WTC11 (cell line): ENCODE results near the gene HHIPL1.

Experiments
- CBFB ChIP-seq: sonication (generic); formaldehyde crosslinking; IDR thresholded peaks from 2 replicates; pipeline ENCODE4 v1.8.1; 2022; ENCODE audit warnings: mild to moderate bottlenecking, low read depth, missing genetic modification reagents
- CREB1 ChIP-seq: sonication (generic); formaldehyde crosslinking; IDR thresholded peaks from 2 replicates; pipeline ENCODE4 v1.8.0; 2023; ENCODE audit warnings: mild to moderate bottlenecking, missing genetic modification reagents
- ELF4 ChIP-seq: sonication (generic); formaldehyde crosslinking; IDR thresholded peaks from 2 replicates; pipeline ENCODE4 v1.8.1; 2022; ENCODE audit warnings: low read depth, mild to moderate bottlenecking, moderate library complexity, missing genetic modification reagents
- JUN ChIP-seq: sonication (generic); formaldehyde crosslinking; IDR thresholded peaks from 2 replicates; pipeline ENCODE4 v1.8.0; 2023; ENCODE audit warnings: mild to moderate bottlenecking, missing genetic modification reagents
- KAT7 ChIP-seq: sonication (generic); formaldehyde crosslinking; IDR thresholded peaks from 2 replicates; pipeline ENCODE4 v1.8.1; 2023; ENCODE audit warnings: missing genetic modification reagents, mild to moderate bottlenecking, borderline replicate concordance
- NFYB ChIP-seq: sonication (generic); formaldehyde crosslinking; conservative IDR thresholded peaks from 2 replicates; pipeline ENCODE4 v1.8.0; 2022; ENCODE audit warnings: low read depth, missing genetic modification reagents
- TEAD4 ChIP-seq: sonication (generic); formaldehyde crosslinking; IDR thresholded peaks from 2 replicates; pipeline ENCODE4 v1.8.0; 2022; ENCODE audit warnings: mild to moderate bottlenecking, missing genetic modification reagents
- TP53 ChIP-seq: sonication (generic); formaldehyde crosslinking; IDR thresholded peaks from 2 replicates; pipeline ENCODE4 v1.8.1; 2023; ENCODE audit warnings: mild to moderate bottlenecking, missing genetic modification reagents
- ZNF396 ChIP-seq: fragments of 250-450 bp; sonication (Bioruptor Pico); IDR thresholded peaks from 2 replicates; pipeline ENCODE4 v1.8.0; 2021; ENCODE audit warnings: mild to moderate bottlenecking, moderate library complexity, borderline replicate concordance
- TF ChIP-seq, protein P1 (sequence below): fragments of 200-600 bp; IDR thresholded peaks from 2 replicates; pipeline ENCODE4 v1.8.0; 2022; ENCODE audit warnings: antibody characterized with exemption
- TF ChIP-seq, protein P2 (sequence below): sonication (generic); formaldehyde crosslinking; IDR thresholded peaks from 2 replicates; pipeline ENCODE4 v1.8.1; 2023; ENCODE audit warnings: mild to moderate bottlenecking, missing genetic modification reagents, moderate library complexity

DNA sequence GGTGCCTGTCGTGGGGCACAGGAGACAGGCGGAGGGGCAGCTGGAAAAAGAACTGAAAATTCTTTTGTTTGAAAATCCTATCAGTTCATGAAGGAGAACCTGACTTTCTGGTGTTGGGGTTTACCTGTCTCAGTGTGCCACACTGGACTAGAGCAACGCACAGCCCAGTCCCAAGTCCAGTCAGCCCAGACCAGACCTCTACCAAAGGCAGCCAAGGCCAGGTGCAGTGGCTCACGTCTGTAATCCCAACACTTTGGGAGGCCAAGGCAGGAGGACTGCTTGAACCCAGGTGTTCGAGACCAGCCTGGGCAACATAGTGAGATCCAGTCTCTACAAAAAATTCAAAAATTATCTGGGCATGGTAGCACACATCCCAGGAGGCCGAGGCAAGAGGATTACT, 45.5 kb upstream of the HHIPL1 start:
- TF ChIP-seq NFYB (CRISPR knock-in tag) (no peak), KAT7 (CRISPR knock-in tag) (no peak), ZNF396 (CRISPR knock-in tag) (no peak), TEAD4 (CRISPR knock-in tag) (no peak), JUN (no peak), CBFB (CRISPR knock-in tag) (no peak), CREB1 (CRISPR knock-in tag) (no peak), TP53 (no peak), ELF4 (CRISPR knock-in tag) (no peak)
- TF ChIP-seq, protein P1, sequence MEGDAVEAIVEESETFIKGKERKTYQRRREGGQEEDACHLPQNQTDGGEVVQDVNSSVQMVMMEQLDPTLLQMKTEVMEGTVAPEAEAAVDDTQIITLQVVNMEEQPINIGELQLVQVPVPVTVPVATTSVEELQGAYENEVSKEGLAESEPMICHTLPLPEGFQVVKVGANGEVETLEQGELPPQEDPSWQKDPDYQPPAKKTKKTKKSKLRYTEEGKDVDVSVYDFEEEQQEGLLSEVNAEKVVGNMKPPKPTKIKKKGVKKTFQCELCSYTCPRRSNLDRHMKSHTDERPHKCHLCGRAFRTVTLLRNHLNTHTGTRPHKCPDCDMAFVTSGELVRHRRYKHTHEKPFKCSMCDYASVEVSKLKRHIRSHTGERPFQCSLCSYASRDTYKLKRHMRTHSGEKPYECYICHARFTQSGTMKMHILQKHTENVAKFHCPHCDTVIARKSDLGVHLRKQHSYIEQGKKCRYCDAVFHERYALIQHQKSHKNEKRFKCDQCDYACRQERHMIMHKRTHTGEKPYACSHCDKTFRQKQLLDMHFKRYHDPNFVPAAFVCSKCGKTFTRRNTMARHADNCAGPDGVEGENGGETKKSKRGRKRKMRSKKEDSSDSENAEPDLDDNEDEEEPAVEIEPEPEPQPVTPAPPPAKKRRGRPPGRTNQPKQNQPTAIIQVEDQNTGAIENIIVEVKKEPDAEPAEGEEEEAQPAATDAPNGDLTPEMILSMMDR: no peak
- TF ChIP-seq, protein P2, sequence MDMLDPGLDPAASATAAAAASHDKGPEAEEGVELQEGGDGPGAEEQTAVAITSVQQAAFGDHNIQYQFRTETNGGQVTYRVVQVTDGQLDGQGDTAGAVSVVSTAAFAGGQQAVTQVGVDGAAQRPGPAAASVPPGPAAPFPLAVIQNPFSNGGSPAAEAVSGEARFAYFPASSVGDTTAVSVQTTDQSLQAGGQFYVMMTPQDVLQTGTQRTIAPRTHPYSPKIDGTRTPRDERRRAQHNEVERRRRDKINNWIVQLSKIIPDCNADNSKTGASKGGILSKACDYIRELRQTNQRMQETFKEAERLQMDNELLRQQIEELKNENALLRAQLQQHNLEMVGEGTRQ (CRISPR knock-in tag): no peak
